H9 (cell line): Measurements from ENCODE around the gene ABCC3. TPM values are rescaled to one million over a fixed set of nuclear protein-coding genes. Genes with fewer than 3 reads are reported as not detected.

Experiments used
- DNase-seq: peaks from one replicate; pipeline ENCODE4 v3.0.0-alpha.2; 2017
- H2AFZ ChIP-seq: one replicate; pipeline ENCODE4 v1.6.1; 2013; ENCODE audit warnings: mild to moderate bottlenecking, low read length, control low read depth, moderate library complexity
- H2AK5ac ChIP-seq: 2 replicates; pipeline ENCODE4 v1.6.1; 2013; ENCODE audit warnings: low read length, control low read depth, mixed read lengths; ENCODE audit not compliant: insufficient read length
- H2BK120ac ChIP-seq: one replicate; pipeline ENCODE4 v1.6.1; 2013; ENCODE audit warnings: low read depth, mild to moderate bottlenecking, low read length, control low read depth, inconsistent platforms; ENCODE audit not compliant: poor library complexity, severe bottlenecking
- H2BK12ac ChIP-seq: 2 replicates; pipeline ENCODE4 v1.6.1; 2013; ENCODE audit warnings: low read length, control low read depth, mixed read lengths, low read depth; ENCODE audit not compliant: insufficient read length
- H2BK15ac ChIP-seq: 2 replicates; pipeline ENCODE4 v1.6.1; 2013; ENCODE audit warnings: low read depth, low read length, control low read depth
- H2BK20ac ChIP-seq: one replicate; pipeline ENCODE4 v1.6.1; 2013; ENCODE audit warnings: low read depth, mild to moderate bottlenecking, low read length, control low read depth, inconsistent platforms; ENCODE audit not compliant: poor library complexity, severe bottlenecking
- H2BK5ac ChIP-seq: 2 replicates; pipeline ENCODE4 v1.6.1; 2013; ENCODE audit warnings: low read length, control low read depth, mixed read lengths; ENCODE audit not compliant: insufficient read length
- H3K14ac ChIP-seq: 2 replicates; pipeline ENCODE4 v1.6.1; 2013; ENCODE audit warnings: low read length, control low read depth; ENCODE audit not compliant: insufficient read depth
- H3K18ac ChIP-seq: 2 replicates; pipeline ENCODE4 v1.6.1; 2013; ENCODE audit warnings: low read depth, mild to moderate bottlenecking, mixed read lengths, low read length, control low read depth; ENCODE audit not compliant: insufficient read length
- H3K23ac ChIP-seq: 2 replicates; pipeline ENCODE4 v1.6.1; 2013; ENCODE audit warnings: low read length, control low read depth, mixed read lengths, low read depth; ENCODE audit not compliant: insufficient read length
- H3K23me2 ChIP-seq: 2 replicates; pipeline ENCODE4 v1.6.1; 2013; ENCODE audit warnings: low read depth, mild to moderate bottlenecking, mixed read lengths, low read length, control low read depth; ENCODE audit not compliant: insufficient read length, poor library complexity, severe bottlenecking
- H3K27ac ChIP-seq: 2 replicates; pipeline ENCODE4 v1.5.1; 2013; ENCODE audit warnings: low read length, control low read depth, mixed read lengths, low read depth; ENCODE audit not compliant: insufficient read length
- H3K27me3 ChIP-seq: 2 replicates; pipeline ENCODE4 v1.6.1; 2013; ENCODE audit warnings: low read length, control low read depth, inconsistent platforms; ENCODE audit not compliant: insufficient read depth
- H3K4ac ChIP-seq: 2 replicates; pipeline ENCODE4 v1.6.1; 2013; ENCODE audit warnings: low read depth, mild to moderate bottlenecking, control low read depth, inconsistent platforms, low read length, moderate library complexity
- H3K4me1 ChIP-seq: 2 replicates; pipeline ENCODE4 v1.6.1; 2013; ENCODE audit warnings: low read length, control low read depth, inconsistent platforms; ENCODE audit not compliant: insufficient read depth
- H3K4me2 ChIP-seq: 2 replicates; pipeline ENCODE4 v1.6.1; 2013; ENCODE audit warnings: low read length, control low read depth, mixed read lengths; ENCODE audit not compliant: insufficient read length, insufficient read depth
- H3K56ac ChIP-seq: 2 replicates; pipeline ENCODE4 v1.6.1; 2013; ENCODE audit warnings: low read depth, mild to moderate bottlenecking, mixed read lengths, low read length, control low read depth; ENCODE audit not compliant: insufficient read length
- H3K79me1 ChIP-seq: 2 replicates; pipeline ENCODE4 v1.6.1; 2013; ENCODE audit warnings: low read depth, mild to moderate bottlenecking, moderate library complexity, low read length, control low read depth, inconsistent platforms; ENCODE audit not compliant: insufficient read depth, poor library complexity, severe bottlenecking
- H3K79me2 ChIP-seq: 2 replicates; pipeline ENCODE4 v1.6.1; 2013; ENCODE audit warnings: low read length, control low read depth, inconsistent platforms; ENCODE audit not compliant: insufficient read depth
- H3K9ac ChIP-seq: 2 replicates; pipeline ENCODE4 v1.6.1; 2013; ENCODE audit warnings: low read length, control low read depth, mixed read lengths; ENCODE audit not compliant: insufficient read length; ENCODE audit errors: extremely low read depth
- H3K9me3 ChIP-seq: one replicate; pipeline ENCODE4 v1.6.1; 2013; ENCODE audit warnings: low read depth, low read length, inconsistent platforms; ENCODE audit not compliant: control insufficient read depth
- H3T11ph ChIP-seq: one replicate; pipeline ENCODE4 v1.6.1; 2013; ENCODE audit warnings: mild to moderate bottlenecking, low read length, control low read depth, inconsistent platforms
- H4K20me1 ChIP-seq: one replicate; pipeline ENCODE4 v1.6.1; 2013; ENCODE audit not compliant: control insufficient read depth, insufficient read length, insufficient read depth
- H4K5ac ChIP-seq: 2 replicates; pipeline ENCODE4 v1.6.1; 2013; ENCODE audit warnings: low read depth, mild to moderate bottlenecking, mixed read lengths, low read length, control low read depth; ENCODE audit not compliant: insufficient read length
- H4K8ac ChIP-seq: replicated peaks from 2 replicates; pipeline ENCODE4 v1.6.1; 2013; ENCODE audit warnings: low read length, control low read depth, mixed read lengths, low read depth; ENCODE audit not compliant: insufficient read length
- H4K91ac ChIP-seq: 2 replicates; pipeline ENCODE4 v1.6.1; 2013; ENCODE audit warnings: low read depth, mild to moderate bottlenecking, moderate library complexity, mixed read lengths, low read length, control low read depth; ENCODE audit not compliant: insufficient read length
- H3K27ac Mint-ChIP-seq, 3 experiments: 2 replicates in 2 of 3; 3 replicates in 1 of 3; pipeline ENCODE4 v1.8.0; 2020 to 2021; ENCODE audit warnings: mixed read lengths in 3 of 3, mild to moderate bottlenecking in 1 of 3, moderate library complexity in 1 of 3
- H3K27me3 Mint-ChIP-seq: 2 replicates; pipeline ENCODE4 v1.8.0; 2021; ENCODE audit warnings: low read depth, mild to moderate bottlenecking, moderate library complexity, mixed read lengths
- H3K36me3 Mint-ChIP-seq, 3 experiments: 2 replicates in 2 of 3; 3 replicates in 1 of 3; pipeline ENCODE4 v1.8.0; 2020 to 2021; ENCODE audit warnings: low read depth in 3 of 3, mixed read lengths in 3 of 3; ENCODE audit not compliant: insufficient read depth in 1 of 3
- H3K4me1 Mint-ChIP-seq, 2 experiments: 2 replicates each; pipeline ENCODE4 v1.8.0; 2020; ENCODE audit warnings: mixed read lengths in 2 of 2
- H3K4me3 Mint-ChIP-seq, 2 experiments: 2 replicates in 1 of 2; 3 replicates in 1 of 2; pipeline ENCODE4 v1.8.0; 2020 to 2021; ENCODE audit warnings: mild to moderate bottlenecking in 2 of 2, mixed read lengths in 2 of 2, moderate library complexity in 1 of 2
- H3K9me3 Mint-ChIP-seq, 2 experiments: 2 replicates in 1 of 2; 3 replicates in 1 of 2; pipeline ENCODE4 v1.8.0; 2020; ENCODE audit warnings: mild to moderate bottlenecking in 2 of 2, mixed read lengths in 2 of 2, moderate library complexity in 1 of 2
- WGBS: extraction: QIAGEN DNeasy Blood & Tissue Kit; methylation state at CpG from one replicate; pipeline ENCODE4 v1.1.7; 2013; ENCODE audit warnings: missing lambda C conversion rate, low lambda C conversion rate, mixed read lengths; ENCODE audit not compliant: insufficient read length; ENCODE audit errors: extremely low coverage; 5-methylcytosine and 5-hydroxymethylcytosine counted together
- total RNA-seq: library from RNA; stranded (reverse); gene quantifications from 2 replicates; pipeline ENCODE4 v1.2.1, GENCODE V29; 2021
- TF ChIP-seq, protein P1 (sequence below): fragments of 200-600 bp; sonication (generic); conservative IDR thresholded peaks from 3 replicates; pipeline ENCODE4 v1.8.0; 2021; ENCODE audit warnings: antibody characterized with exemption, mild to moderate bottlenecking

The ABCC3 gene
- total RNA-seq, 1 experiment from 2014 or later: 0.31 TPM

GRCh38 chr17:50647187-50647586 lies 12.5 kb downstream of the ABCC3 start:
- Histone ChIP-seq H3K18ac (no peak overlapping the region), H2BK12ac (no peak overlapping the region), H3K4ac (no peak overlapping the region), H3K4me2 (no peak overlapping the region), H3K56ac (no peak overlapping the region), H3K14ac (no peak overlapping the region), H2BK120ac (no peak overlapping the region), H3K23ac (no peak overlapping the region), H3K79me2 (no peaks in the 10 kb centered on the region), H2AFZ (no peak overlapping the region), H4K8ac (no peak overlapping the region), H3K9ac (no peak overlapping the region), H4K5ac (no peak overlapping the region), H2BK5ac (no peak overlapping the region), H3K27me3 (no peaks in the 10 kb centered on the region), H4K91ac (no peak overlapping the region), H3K23me2 (no peaks in the 10 kb centered on the region), H3K9me3 (no peaks in the 10 kb centered on the region), H4K20me1 (peaks cover 2% of the 10 kb centered on the region), H2BK20ac (no peak overlapping the region), H3K4me1 (no peaks in the 10 kb centered on the region), H3K79me1 (no peaks in the 10 kb centered on the region), H3K27ac (no peak overlapping the region), H2AK5ac (no peak overlapping the region), H3T11ph (no peak overlapping the region), H2BK15ac (no peak overlapping the region)
- Mint-ChIP-seq H3K27ac (no peak overlapping the region), H3K36me3 (no peaks in the 10 kb centered on the region), H3K4me3 (no peak overlapping the region), H3K4me1 (no peaks in the 10 kb centered on the region), H3K9me3 (peaks cover 0 to 5% of the 10 kb centered on the region in 2 experiments; a peak in 2 of 5 replicates), H3K27me3 (peaks cover 9% of the 10 kb centered on the region)
- WGBS: no CpG with 5 or more reads among the region's 2 CpGs
- DNase-seq: no peak
- TF ChIP-seq, protein P1, sequence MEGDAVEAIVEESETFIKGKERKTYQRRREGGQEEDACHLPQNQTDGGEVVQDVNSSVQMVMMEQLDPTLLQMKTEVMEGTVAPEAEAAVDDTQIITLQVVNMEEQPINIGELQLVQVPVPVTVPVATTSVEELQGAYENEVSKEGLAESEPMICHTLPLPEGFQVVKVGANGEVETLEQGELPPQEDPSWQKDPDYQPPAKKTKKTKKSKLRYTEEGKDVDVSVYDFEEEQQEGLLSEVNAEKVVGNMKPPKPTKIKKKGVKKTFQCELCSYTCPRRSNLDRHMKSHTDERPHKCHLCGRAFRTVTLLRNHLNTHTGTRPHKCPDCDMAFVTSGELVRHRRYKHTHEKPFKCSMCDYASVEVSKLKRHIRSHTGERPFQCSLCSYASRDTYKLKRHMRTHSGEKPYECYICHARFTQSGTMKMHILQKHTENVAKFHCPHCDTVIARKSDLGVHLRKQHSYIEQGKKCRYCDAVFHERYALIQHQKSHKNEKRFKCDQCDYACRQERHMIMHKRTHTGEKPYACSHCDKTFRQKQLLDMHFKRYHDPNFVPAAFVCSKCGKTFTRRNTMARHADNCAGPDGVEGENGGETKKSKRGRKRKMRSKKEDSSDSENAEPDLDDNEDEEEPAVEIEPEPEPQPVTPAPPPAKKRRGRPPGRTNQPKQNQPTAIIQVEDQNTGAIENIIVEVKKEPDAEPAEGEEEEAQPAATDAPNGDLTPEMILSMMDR: no peak
